Osteoblast (primary cell): ENCODE measurements around the gene COG5. TPM values are rescaled to one million over a fixed set of nuclear protein-coding genes. Genes with fewer than 3 reads are reported as not detected.

ENCODE experiments used
- DNase-seq: peaks from one replicate; pipeline ENCODE4 v3.0.0; 2011; ENCODE audit warnings: low spot score, mixed read lengths; ENCODE audit not compliant: insufficient read length; ENCODE audit errors: missing footprints
- H2AFZ ChIP-seq: 2 replicates; pipeline ENCODE4 v1.6.0; 2011; ENCODE audit warnings: mild to moderate bottlenecking, low read length
- H3K27ac ChIP-seq: 2 replicates; pipeline ENCODE4 v1.5.1; 2011; ENCODE audit warnings: mild to moderate bottlenecking, low read depth, low read length, moderate library complexity
- H3K27me3 ChIP-seq: 2 replicates; pipeline ENCODE4 v1.6.0; 2012; ENCODE audit warnings: mild to moderate bottlenecking, control low read depth, inconsistent platforms, low read length, moderate library complexity; ENCODE audit not compliant: insufficient read depth
- H3K36me3 ChIP-seq: 2 replicates; pipeline ENCODE4 v1.5.1; 2011; ENCODE audit warnings: mild to moderate bottlenecking, low read length, control low read depth, moderate library complexity; ENCODE audit not compliant: insufficient read depth
- H3K4me1 ChIP-seq: 2 replicates; pipeline ENCODE4 v1.5.1; 2011; ENCODE audit warnings: mild to moderate bottlenecking, low read length, control low read depth, moderate library complexity; ENCODE audit not compliant: insufficient read depth
- H3K4me2 ChIP-seq: 2 replicates; pipeline ENCODE4 v1.6.0; 2011; ENCODE audit warnings: mild to moderate bottlenecking, low read length; ENCODE audit not compliant: insufficient read depth
- H3K4me3 ChIP-seq: fragments of 200-600 bp; sonication (generic); 3 replicates; pipeline ENCODE4 v1.5.1; 2012; ENCODE audit warnings: mild to moderate bottlenecking, low read length, inconsistent platforms; ENCODE audit not compliant: insufficient read depth
- H3K79me2 ChIP-seq: 2 replicates; pipeline ENCODE4 v1.6.0; 2012; ENCODE audit warnings: mild to moderate bottlenecking, low read length, control low read depth, inconsistent platforms; ENCODE audit not compliant: insufficient read depth
- H3K9me3 ChIP-seq: 2 replicates; pipeline ENCODE4 v1.5.1; 2011; ENCODE audit warnings: low read depth, low read length, control low read depth
- H4K20me1 ChIP-seq: 2 replicates; pipeline ENCODE4 v1.6.0; 2012; ENCODE audit warnings: mild to moderate bottlenecking, low read length, control low read depth; ENCODE audit not compliant: insufficient read depth
- CTCF ChIP-seq: IDR thresholded peaks from 2 replicates; pipeline ENCODE4 v1.5.1; 2011; ENCODE audit warnings: mild to moderate bottlenecking, low read depth, low read length, moderate library complexity; ENCODE audit errors: extremely low read depth
- total RNA-seq: library from RNA; depleted of rRNA; stranded (reverse); fragments of >200 nt; gene quantifications from 2 replicates; pipeline ENCODE4 v1.2.3, GENCODE V29; 2012

The COG5 gene
- total RNA-seq, 1 donor, result 29.7 TPM

- no peaks in the 10 kb centered on the region for H3K27me3 ChIP-seq
- no peaks in the 10 kb centered on the region for H3K4me1 ChIP-seq
- no peaks in the 10 kb centered on the region for H3K9me3 ChIP-seq
- DNase-seq, result no peak
- no peak overlapping the region for H3K27ac ChIP-seq
- H3K4me2 ChIP-seq, result no peak overlapping the region
- no peaks in the 10 kb centered on the region for H4K20me1 ChIP-seq
- no peak overlapping the region for H2AFZ ChIP-seq
- no peaks in the 10 kb centered on the region for H3K79me2 ChIP-seq
- no peaks in the 10 kb centered on the region for H3K36me3 ChIP-seq
- TF ChIP-seq CTCF, result no peak
- no peak overlapping the region for H3K4me3 ChIP-seq
Observed at GRCh38 chr7:107344799-107345198, 218.9 kb downstream of the COG5 start.

- Histone ChIP-seq H4K20me1 (no peaks in the 10 kb centered on the region), H3K79me2 (no peaks in the 10 kb centered on the region), H3K4me3 (no peak overlapping the region), H3K27ac (no peak overlapping the region), H3K9me3 (no peaks in the 10 kb centered on the region), H2AFZ (no peak overlapping the region), H3K4me2 (no peak overlapping the region), H3K36me3 (no peaks in the 10 kb centered on the region), H3K27me3 (no peaks in the 10 kb centered on the region), H3K4me1 (no peaks in the 10 kb centered on the region)
- no peak for TF ChIP-seq CTCF
- no peak for DNase-seq
Observed at GRCh38 chr7:107344286-107344685, 219.4 kb downstream of the COG5 start.

- H3K4me2 ChIP-seq, result no peak overlapping the region
- no peak overlapping the region for H2AFZ ChIP-seq
- H3K27me3 ChIP-seq, result no peaks in the 10 kb centered on the region
- no peaks in the 10 kb centered on the region for H4K20me1 ChIP-seq
- H3K36me3 ChIP-seq, result no peaks in the 10 kb centered on the region
- no peaks in the 10 kb centered on the region for H3K4me1 ChIP-seq
- TF ChIP-seq CTCF, result no peak
- H3K79me2 ChIP-seq, result no peaks in the 10 kb centered on the region
- no peak overlapping the region for H3K4me3 ChIP-seq
- H3K27ac ChIP-seq, result no peak overlapping the region
- no peaks in the 10 kb centered on the region for H3K9me3 ChIP-seq
- DNase-seq, result no peak
Observed at GRCh38 chr7:107338080-107338479, 225.6 kb downstream of the COG5 start.

- Histone ChIP-seq H3K4me3 (no peak overlapping the region), H3K36me3 (no peaks in the 10 kb centered on the region), H3K79me2 (no peaks in the 10 kb centered on the region), H3K27me3 (no peaks in the 10 kb centered on the region), H3K4me2 (no peak overlapping the region), H2AFZ (no peak overlapping the region), H3K4me1 (peaks cover 3% of the 10 kb centered on the region), H4K20me1 (no peaks in the 10 kb centered on the region), H3K9me3 (no peaks in the 10 kb centered on the region), H3K27ac (no peak overlapping the region)
- no peak for TF ChIP-seq CTCF
- DNase-seq, result no peak
Observed at GRCh38 chr7:107332488-107333269, 231.0 kb downstream of the COG5 start.
